Endothelial cell of umbilical vein (primary cell): ENCODE measurements around the gene NAA40.

Experiments used
- CTCF ChIP-seq, 2 donors: IDR thresholded peaks; 1 replicate in 1 of 2; 2 replicates in 1 of 2; pipeline ENCODE4 v1.5.1; 2011; ENCODE audit warnings: low read length in 2 of 2, mild to moderate bottlenecking in 2 of 2, moderate library complexity in 2 of 2, control low read depth in 1 of 2, inconsistent platforms in 1 of 2, low read depth in 1 of 2; ENCODE audit not compliant: insufficient read depth in 1 of 2; ENCODE audit errors: extremely low read depth in 1 of 2
- JUN ChIP-seq: IDR thresholded peaks from 2 replicates; pipeline ENCODE4 v1.6.1; 2011; ENCODE audit warnings: borderline replicate concordance, low read depth; ENCODE audit not compliant: insufficient read length, insufficient read depth
- POLR2A ChIP-seq: IDR thresholded peaks from 2 replicates; pipeline ENCODE4 v1.6.1; 2012; ENCODE audit warnings: low read depth, mild to moderate bottlenecking, control low read depth, low read length
- POLR2AphosphoS5 ChIP-seq: IDR thresholded peaks from 2 replicates; pipeline ENCODE4 v1.6.1; 2012; ENCODE audit warnings: low read depth, mild to moderate bottlenecking, control low read depth, low read length, moderate library complexity; ENCODE audit not compliant: insufficient read depth

GRCh38 chr11:63920939-63921417 is 17.8 kb upstream of the NAA40 start:
- TF ChIP-seq POLR2A (no peak), JUN (no peak), CTCF (IDR thresholded peaks at IDR 0.05; ENCODE audit: extremely low read depth in 1 of 2, insufficient read depth in 1 of 2, low read depth in 1 of 2, low read length in 2 of 2) (peak; percentile 61 to 74), POLR2AphosphoS5 (no peak)
